HG03457 (cell line): Measurements from ENCODE around the gene COL9A3.

ENCODE experiments used
- ATAC-seq: cut with Tn5 transposase; IDR thresholded peaks from one replicate; pipeline ENCODE4 v1.9.1; 2021; ENCODE audit warnings: moderate number of reproducible peaks; ENCODE audit not compliant: unreplicated experiment

Gene COL9A3

DNA sequence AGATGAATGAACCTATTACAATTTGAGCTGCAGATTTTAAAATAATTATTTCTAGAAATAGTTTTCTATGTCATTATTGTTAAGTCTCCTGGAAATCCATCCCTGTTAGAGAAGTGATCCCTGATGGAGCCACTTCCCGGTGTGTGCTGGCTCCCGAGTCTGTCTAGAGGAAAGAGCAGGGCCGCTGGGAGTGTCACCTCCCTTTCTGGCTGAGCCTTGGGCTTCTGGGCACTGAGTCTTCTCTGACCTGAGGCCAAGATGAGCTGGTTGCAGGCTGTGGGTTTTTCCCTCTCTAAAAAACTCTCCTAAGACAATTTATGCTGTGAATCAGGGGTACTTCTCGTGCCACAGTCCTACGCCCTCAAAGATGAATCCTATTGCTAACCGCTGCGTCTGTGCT lies 73.6 kb downstream of the COL9A3 start:
- ATAC-seq: no peak
